Uterus (tissue), 2 donors: ENCODE measurements around the gene TSKU.

Experiments
- CTCF ChIP-seq, 4 experiments: fragments of 200-600 bp in 2 of 4; fragments of 450-650 bp in 2 of 4; sonication (generic) in 2 of 4; IDR thresholded peaks; one replicate each; pipeline ENCODE4 v1.5.1; 2016 to 2019; ENCODE audit warnings: antibody characterized with exemption in 4 of 4, mild to moderate bottlenecking in 2 of 4, moderate library complexity in 1 of 4
- POLR2A ChIP-seq, 2 donors: fragments of 450-650 bp; IDR thresholded peaks; one replicate each; pipeline ENCODE4 v1.6.1; 2016; ENCODE audit warnings: antibody characterized with exemption in 2 of 2, mild to moderate bottlenecking in 1 of 2, moderate library complexity in 1 of 2

- TF ChIP-seq POLR2A (IDR thresholded peaks at IDR 0.05) (no peak), CTCF (IDR thresholded peaks at IDR 0.05) (no peak)
Measured at GRCh38 chr11:76778874-76779273, 4.3 kb upstream of the TSKU start.
